ENCODE measurements around the gene NKIRAS1. TPM values are rescaled to one million over a fixed set of nuclear protein-coding genes. Genes with fewer than 3 reads are reported as not detected.

The NKIRAS1 gene
- total RNA-seq, 4 donors from 2014 or later: 3.2 to 13.8 (median 8.9) TPM

DNA sequence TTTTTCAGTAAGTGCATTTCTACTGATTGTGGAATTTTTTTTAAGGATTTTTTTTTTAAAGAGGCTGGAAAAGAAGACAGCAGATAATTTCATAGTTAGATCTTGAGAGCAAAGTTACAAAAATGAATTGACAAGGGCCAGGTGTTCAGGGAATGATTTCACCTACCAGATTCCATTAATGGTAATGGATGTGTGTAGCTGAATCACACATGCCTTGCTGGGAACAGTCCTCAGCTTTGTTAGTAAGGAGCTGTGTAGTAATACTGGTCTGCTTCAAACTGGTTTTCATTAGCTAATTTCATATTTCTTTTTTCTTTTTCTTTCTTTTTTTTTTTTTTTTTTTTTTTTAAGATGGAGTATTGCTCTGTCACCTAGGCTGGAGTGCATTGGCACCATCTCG lies 44.3 kb upstream of the NKIRAS1 start:
- peaks cover 6 to 28% (median 14%) of the 10 kb centered on the region in 4 donors for H3K4me1 ChIP-seq
- no peak for DNase-seq
- in situ Hi-C loops (cut with MboI; ENCODE audit: low pct_ligation_motif_present in 1 of 4, low pct_unique_long_range_greater_than_20kb in 1 of 4, low sequenced_read_pairs in 3 of 4): no loop called here
- peaks cover 0 to 34% (median 3%) of the 10 kb centered on the region in 4 donors for H3K36me3 ChIP-seq
- H3K4me3 ChIP-seq: no peak overlapping the region
- H3K27me3 ChIP-seq: no peaks in the 10 kb centered on the region
- no peaks in the 10 kb centered on the region for H3K9me3 ChIP-seq
- peak overlapping the region in 1 of 4 donors; percentile 49 for H3K27ac ChIP-seq
- TF ChIP-seq, protein P1, sequence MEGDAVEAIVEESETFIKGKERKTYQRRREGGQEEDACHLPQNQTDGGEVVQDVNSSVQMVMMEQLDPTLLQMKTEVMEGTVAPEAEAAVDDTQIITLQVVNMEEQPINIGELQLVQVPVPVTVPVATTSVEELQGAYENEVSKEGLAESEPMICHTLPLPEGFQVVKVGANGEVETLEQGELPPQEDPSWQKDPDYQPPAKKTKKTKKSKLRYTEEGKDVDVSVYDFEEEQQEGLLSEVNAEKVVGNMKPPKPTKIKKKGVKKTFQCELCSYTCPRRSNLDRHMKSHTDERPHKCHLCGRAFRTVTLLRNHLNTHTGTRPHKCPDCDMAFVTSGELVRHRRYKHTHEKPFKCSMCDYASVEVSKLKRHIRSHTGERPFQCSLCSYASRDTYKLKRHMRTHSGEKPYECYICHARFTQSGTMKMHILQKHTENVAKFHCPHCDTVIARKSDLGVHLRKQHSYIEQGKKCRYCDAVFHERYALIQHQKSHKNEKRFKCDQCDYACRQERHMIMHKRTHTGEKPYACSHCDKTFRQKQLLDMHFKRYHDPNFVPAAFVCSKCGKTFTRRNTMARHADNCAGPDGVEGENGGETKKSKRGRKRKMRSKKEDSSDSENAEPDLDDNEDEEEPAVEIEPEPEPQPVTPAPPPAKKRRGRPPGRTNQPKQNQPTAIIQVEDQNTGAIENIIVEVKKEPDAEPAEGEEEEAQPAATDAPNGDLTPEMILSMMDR (IDR thresholded peaks at IDR 0.05): no peak
- TF ChIP-seq POLR2AphosphoS5 (IDR thresholded peaks at IDR 0.05): no peak
- TF ChIP-seq POLR2A (IDR thresholded peaks at IDR 0.05): no peak
- TF ChIP-seq EP300 (IDR thresholded peaks at IDR 0.05; ENCODE audit: low read depth): no peak
- 94 to 100% methylated on average over 1 of the region's 1 CpG for WGBS, 2 donors (ENCODE audit: low coverage in 1 of 2)
- intact Hi-C loops (cut with DNase I; ENCODE audit: low total_unique reads): no loop called here

DNA sequence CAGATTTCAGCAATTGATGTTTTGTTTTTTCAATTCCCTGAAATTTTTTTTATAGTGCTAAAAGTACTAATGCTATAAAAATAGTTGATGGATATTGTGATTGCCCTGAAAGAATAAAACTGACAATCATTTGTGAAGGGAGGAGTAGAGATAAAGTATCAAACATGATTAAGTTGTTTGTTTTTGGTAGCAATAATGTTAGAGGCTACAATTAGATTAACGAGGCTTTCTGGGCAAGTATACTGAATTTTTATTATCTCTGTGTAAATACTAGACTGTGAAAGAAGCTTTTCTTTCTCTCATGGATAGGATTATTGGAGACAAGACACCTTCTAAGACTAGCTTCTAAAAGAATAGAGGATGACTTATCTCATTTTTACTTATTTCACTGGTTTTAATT lies 43.9 kb upstream of the NKIRAS1 start:
- Histone ChIP-seq H3K36me3 (peaks cover 0 to 31% (median 2%) of the 10 kb centered on the region in 4 donors), H3K9me3 (no peaks in the 10 kb centered on the region), H3K4me3 (no peak overlapping the region), H3K27ac (peak overlapping the region; percentile 47 to 59 (median 54)), H3K4me1 (peaks cover 6 to 25% (median 14%) of the 10 kb centered on the region in 4 donors), H3K27me3 (no peaks in the 10 kb centered on the region)
- no peak for TF ChIP-seq POLR2AphosphoS5 (IDR thresholded peaks at IDR 0.05)
- in situ Hi-C loops (cut with MboI; ENCODE audit: low pct_ligation_motif_present in 1 of 4, low pct_unique_long_range_greater_than_20kb in 1 of 4, low sequenced_read_pairs in 3 of 4) (no loop called here), intact Hi-C loops (cut with DNase I; ENCODE audit: low total_unique reads) (no loop called here)
- no peak for DNase-seq
- 30 to 50% methylated on average over 1 of the region's 1 CpG for WGBS, 2 donors (ENCODE audit: low coverage in 1 of 2)

DNA sequence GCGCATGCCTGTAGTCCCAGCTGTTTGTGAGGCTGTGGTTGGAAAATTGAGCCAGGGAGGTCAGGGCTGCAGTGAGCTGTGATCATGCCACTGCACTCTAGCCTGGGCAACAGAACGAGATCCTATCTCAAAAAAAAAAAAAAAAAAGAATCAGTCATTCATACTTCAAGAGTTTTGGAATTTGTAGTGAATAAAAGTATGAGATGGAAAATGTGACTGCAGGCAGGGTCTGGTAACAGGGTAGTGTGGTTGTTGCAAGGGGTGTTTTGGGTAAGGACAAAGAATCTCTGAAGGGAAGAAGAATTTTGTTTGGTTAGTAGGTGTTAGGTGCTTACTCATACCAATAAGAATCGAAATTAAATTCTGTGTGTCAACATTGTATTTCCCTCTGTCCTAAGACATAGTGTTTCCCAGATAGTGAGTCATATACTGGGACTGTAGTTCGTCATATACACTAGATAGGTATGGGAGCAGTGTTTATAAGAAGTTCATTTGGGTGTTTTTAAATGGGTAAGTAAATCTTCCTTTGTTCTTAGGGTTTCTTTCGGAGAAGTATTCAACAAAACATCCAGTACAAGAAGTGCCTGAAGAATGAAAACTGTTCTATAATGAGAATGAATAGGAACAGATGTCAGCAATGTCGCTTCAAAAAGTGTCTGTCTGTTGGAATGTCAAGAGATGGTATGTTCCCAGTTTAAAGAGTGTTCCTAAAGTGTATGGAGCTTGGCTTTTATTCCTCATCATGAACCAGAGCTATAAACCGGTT lies 42.5 kb upstream of the NKIRAS1 start:
- DNase-seq: no peak
- TF ChIP-seq POLR2AphosphoS5 (IDR thresholded peaks at IDR 0.05) (peak in 2 of 3 donors; percentile 35 to 66), POLR2A (IDR thresholded peaks at IDR 0.05) (no peak), EP300 (IDR thresholded peaks at IDR 0.05; ENCODE audit: low read depth) (peak; percentile 27)
- in situ Hi-C loops (cut with MboI; ENCODE audit: low pct_ligation_motif_present in 1 of 4, low pct_unique_long_range_greater_than_20kb in 1 of 4, low sequenced_read_pairs in 3 of 4) (no loop called here), intact Hi-C loops (cut with DNase I; ENCODE audit: low total_unique reads) (no loop called here)
- H3K4me1 ChIP-seq: peaks cover 6 to 31% (median 16%) of the 10 kb centered on the region in 4 donors
- H3K27me3 ChIP-seq: no peaks in the 10 kb centered on the region
- peak overlapping the region; percentile 47 to 59 (median 54) for H3K27ac ChIP-seq
- no peaks in the 10 kb centered on the region for H3K9me3 ChIP-seq
- H3K4me3 ChIP-seq: no peak overlapping the region
- H3K36me3 ChIP-seq: peaks cover 0 to 33% (median 0%) of the 10 kb centered on the region in 4 donors
- WGBS, 2 donors (ENCODE audit: low coverage in 1 of 2): 58 to 68% methylated on average over 7 of the region's 7 CpGs

DNA sequence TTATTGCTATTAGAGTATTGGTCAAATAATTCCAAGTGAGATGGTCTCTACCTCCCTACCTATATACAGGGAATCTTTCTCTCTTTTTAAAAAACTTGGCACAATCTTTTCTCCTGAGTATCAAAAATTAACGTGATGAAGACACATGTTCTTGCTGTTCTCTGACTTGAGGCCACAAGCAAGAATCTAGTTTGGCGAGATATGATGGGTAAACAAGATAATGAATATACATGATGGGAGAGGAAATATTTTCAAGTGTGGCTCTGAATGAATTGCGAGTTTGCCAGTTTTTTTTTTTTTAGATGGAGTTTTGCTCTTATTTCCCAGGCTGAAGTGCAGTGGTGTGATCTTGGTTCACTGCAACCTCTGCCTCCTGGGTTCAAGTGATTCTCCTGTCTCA lies 39.9 kb upstream of the NKIRAS1 start:
- peaks cover 0 to 16% (median 0%) of the 10 kb centered on the region in 4 donors for H3K36me3 ChIP-seq
- H3K9me3 ChIP-seq: no peaks in the 10 kb centered on the region
- H3K4me3 ChIP-seq: no peak overlapping the region
- intact Hi-C loops (cut with DNase I; ENCODE audit: low total_unique reads): no loop called here
- H3K4me1 ChIP-seq: peaks cover 8 to 53% (median 22%) of the 10 kb centered on the region in 4 donors
- TF ChIP-seq POLR2AphosphoS5 (IDR thresholded peaks at IDR 0.05): no peak
- TF ChIP-seq EP300 (IDR thresholded peaks at IDR 0.05; ENCODE audit: low read depth): no peak
- TF ChIP-seq POLR2A (IDR thresholded peaks at IDR 0.05): no peak
- TF ChIP-seq, protein P1 (IDR thresholded peaks at IDR 0.05): no peak
- no peak overlapping the region for H3K27ac ChIP-seq
- DNase-seq: no peak
- in situ Hi-C loops (cut with MboI; ENCODE audit: low pct_ligation_motif_present in 1 of 4, low pct_unique_long_range_greater_than_20kb in 1 of 4, low sequenced_read_pairs in 3 of 4): no loop called here
- WGBS, 2 donors (ENCODE audit: low coverage in 1 of 2): 86 to 93% methylated on average over 3 of the region's 3 CpGs
- H3K27me3 ChIP-seq: no peaks in the 10 kb centered on the region

DNA sequence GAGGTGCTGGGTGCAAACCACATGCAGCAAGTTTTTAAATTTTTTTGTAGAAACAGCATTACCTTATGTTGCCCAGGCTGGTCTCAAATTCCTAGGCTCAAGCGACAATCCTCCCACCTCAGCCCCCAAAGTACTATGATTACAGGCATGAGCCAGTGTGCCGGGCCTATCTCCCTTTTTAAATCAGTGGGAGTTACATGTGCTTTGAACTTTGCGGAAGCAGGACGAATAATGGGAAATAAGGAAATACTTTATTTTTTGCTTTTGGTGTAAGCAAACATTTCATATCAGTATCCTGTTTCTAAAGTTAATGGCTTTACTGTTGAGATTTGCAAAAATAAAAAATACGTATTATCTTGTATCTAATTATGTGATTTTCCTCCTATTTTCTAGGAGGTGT lies 37.4 kb upstream of the NKIRAS1 start:
- H3K9me3 ChIP-seq: no peaks in the 10 kb centered on the region
- intact Hi-C loops (cut with DNase I; ENCODE audit: low total_unique reads): no loop called here

More for the DNA sequence above, 37.4 kb upstream of the NKIRAS1 start:
- TF ChIP-seq EP300 (IDR thresholded peaks at IDR 0.05; ENCODE audit: low read depth) (no peak), POLR2A (IDR thresholded peaks at IDR 0.05) (no peak), POLR2AphosphoS5 (IDR thresholded peaks at IDR 0.05) (no peak)
- TF ChIP-seq, protein P1 (IDR thresholded peaks at IDR 0.05): no peak
- in situ Hi-C loops (cut with MboI; ENCODE audit: low pct_ligation_motif_present in 1 of 4, low pct_unique_long_range_greater_than_20kb in 1 of 4, low sequenced_read_pairs in 3 of 4): no loop called here
- Histone ChIP-seq H3K27me3 (no peaks in the 10 kb centered on the region), H3K4me1 (peaks cover 3 to 60% (median 28%) of the 10 kb centered on the region in 4 donors), H3K36me3 (peaks cover 0 to 6% (median 0%) of the 10 kb centered on the region in 4 donors), H3K27ac (no peak overlapping the region), H3K4me3 (no peak overlapping the region)
- WGBS, 2 donors (ENCODE audit: low coverage in 1 of 2): 48 to 81% methylated on average over 5 of the region's 5 CpGs
- DNase-seq: no peak

Measured in transverse colon (tissue), 4 donors.